Skin epidermis (tissue), 12 donors: ENCODE measurements around the gene TMCC2.
"Not testable (repeated sequence)": the region's sequence is repeated elsewhere in the genome, so short reads cannot be mapped to it uniquely, and the experiment has no call there.

ENCODE experiments used
- H3K27ac ChIP-seq, 21 experiments: fragments of 200-600 bp; sonication (generic) in 11 of 21; one replicate each; pipeline ENCODE4 v1.5.0; 2020; ENCODE audit warnings: mild to moderate bottlenecking in 3 of 21, inconsistent platforms in 2 of 21, moderate library complexity in 2 of 21
- H3K4me3 ChIP-seq, 7 experiments: fragments of 200-600 bp; sonication (generic) in 2 of 7; one replicate each; pipeline ENCODE4 v1.5.0; 2020; ENCODE audit warnings: inconsistent platforms in 2 of 7, mild to moderate bottlenecking in 2 of 7, moderate library complexity in 1 of 7

TMCC2 gene

DNA sequence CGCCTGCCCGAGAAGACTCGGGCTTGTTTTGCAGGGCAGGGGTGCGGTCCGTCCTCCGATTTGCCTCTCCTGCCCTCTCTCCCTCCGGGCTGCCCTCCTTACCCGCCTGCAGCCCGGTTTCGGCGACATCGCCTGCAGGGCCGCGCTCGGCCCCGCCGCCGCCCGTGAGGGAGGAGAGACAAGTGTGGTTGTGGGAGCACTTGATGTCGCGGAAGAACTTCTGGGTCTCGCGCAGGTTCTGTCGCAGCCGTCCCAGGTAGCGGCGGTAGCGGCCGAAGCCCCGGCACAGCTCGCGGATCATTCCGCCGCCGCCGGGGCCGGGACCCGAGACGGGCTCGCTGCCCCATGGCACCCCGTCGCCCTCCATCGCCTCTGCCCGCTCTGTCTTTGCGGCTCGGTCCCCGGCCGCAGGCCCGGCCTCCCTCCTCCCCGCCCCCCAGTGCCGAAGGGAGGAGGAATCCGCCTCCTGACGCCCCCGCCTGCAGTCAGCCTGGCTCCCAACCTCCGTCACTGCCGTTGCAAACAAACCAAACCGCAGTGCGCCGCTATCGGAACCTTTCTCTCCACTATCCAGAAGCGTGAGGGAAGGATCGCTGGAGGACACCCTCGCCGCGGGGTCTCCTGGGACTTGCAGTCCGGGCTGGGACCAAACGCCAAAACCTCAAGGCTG, 16.4 kb upstream of the TMCC2 start, which contains the start of gene DSTYK:
DSTYK (minus strand) TSS at position 534 of the 670 bp plus-strand sequence; CDS start at position 367, 167 bp downstream.
- H3K27ac ChIP-seq: peak within 1 kb of the TSS; percentile 80 to 97 (median 93)

DNA sequence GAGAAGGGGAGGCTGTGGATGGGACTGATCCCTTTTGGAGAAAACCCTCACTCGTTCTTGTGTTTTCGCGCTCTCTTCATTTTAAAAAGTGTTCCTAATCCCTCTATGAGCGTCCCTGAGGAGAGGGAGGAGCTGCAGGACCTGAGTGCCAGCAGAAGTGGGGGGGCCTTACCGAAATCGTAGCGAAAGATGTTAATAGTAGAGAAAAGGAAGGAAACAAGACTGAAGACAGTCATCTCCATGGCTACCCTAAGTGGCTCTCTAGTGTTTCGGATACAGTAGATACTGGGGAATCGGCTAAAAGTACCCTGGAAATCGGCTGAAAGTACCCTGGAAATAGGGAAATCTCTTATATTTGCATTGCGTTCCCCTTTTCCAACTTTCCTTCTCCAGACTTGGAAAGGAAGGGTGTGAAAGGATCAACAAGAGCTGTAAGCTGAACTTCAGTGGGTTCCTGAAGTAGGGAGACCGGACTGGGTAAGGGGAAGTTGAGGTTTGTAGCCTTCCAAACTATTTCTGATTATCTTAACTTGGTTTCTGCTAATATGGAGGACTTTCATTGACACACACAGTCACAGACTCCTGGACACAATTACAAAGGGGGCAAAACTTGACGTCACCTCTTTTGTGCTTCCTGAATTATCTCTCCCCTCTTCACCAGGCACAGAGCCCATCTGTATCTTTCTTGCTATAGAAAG, 15.8 kb upstream of the TMCC2 start:
- H3K27ac ChIP-seq: peak overlapping the region in 20 of 21 experiments; percentile 80 to 97 (median 92)
- peak overlapping the region; percentile 67 to 96 (median 86) for H3K4me3 ChIP-seq

More for the DNA sequence above, 16.4 kb upstream of the TMCC2 start, which contains the start of gene DSTYK:
- H3K4me3 ChIP-seq: peak within 1 kb of the TSS; percentile 67 to 96 (median 86)

DNA sequence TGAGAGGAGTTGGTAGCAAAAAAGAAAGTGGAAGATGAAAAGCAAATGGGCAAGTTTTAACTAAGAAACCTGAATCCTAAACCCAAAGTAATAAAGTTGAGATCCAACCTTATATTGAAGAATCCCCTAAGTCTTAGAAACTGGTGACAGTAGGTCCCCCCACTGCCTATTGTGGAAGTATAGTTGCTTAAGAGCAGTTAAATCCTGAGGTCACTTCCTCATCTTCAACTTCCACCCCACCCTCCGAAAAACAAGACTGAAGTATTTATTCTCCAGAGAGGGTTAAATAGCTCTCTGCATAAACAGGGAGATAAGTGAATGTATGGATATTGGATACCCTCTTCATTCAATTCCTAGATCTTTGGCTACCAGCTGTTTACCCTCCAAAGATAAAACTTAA, 13.0 kb upstream of the TMCC2 start:
- no peak overlapping the region for H3K27ac ChIP-seq
- no peak overlapping the region for H3K4me3 ChIP-seq

DNA sequence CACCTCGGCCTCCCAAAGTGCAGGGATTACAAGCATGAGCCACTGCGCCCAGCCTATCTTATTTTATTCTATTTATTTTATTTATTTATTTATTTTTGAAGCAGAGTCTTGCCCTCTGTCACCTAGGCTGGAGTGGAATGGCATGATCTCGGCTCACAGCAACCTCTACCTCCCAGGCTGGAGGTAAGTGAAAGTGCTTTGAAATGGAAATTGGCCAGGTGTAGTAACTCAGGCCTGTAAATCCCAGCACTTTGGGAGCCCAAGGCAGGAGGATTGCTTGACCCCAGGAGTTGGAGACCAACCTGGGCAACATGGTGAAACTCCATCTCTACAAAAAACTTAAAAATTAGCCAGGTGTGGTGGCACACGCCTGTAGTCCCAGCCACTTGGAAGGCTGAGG, 11.2 kb upstream of the TMCC2 start:
- Histone ChIP-seq H3K4me3 (no peak overlapping the region), H3K27ac (no peak overlapping the region)

DNA sequence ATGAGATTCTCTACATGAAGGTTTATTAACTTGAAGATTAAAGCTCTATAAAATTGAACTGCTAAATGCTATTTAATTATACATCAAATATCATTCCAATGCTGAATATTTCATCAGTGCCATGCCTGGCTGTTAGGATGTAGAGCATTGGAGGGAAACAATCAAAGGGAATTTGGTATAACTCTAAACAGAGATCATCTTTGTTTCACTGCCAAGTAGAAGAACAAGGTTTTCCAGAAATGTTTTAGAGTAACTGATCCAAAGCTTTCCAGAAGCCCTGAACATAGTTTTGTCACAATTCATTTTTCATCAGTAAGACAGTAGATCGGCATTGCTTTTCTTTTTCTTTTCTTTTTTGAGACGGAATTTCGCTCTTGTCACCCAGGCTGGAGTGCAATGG, 10.3 kb upstream of the TMCC2 start:
- H3K27ac ChIP-seq: no peak overlapping the region
- no peak overlapping the region for H3K4me3 ChIP-seq

DNA sequence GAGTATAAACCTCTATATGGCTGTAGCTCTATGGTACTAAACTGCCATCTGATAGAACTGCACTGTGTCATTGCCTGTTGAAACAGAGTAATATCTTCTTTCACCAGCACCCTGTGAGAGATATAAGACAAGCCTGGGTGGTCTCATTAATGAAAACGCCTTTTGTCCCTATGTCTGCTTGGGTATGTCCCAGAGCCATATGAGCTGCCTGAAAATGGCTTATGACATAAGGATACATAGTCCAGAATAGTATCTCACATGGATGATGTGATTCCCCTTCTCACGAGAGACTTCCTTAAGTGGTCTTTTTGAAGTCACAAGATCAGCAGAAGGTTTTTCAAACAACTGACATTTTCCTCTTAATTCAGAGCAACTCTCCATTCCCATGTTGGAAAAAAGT, 7.3 kb upstream of the TMCC2 start:
- Histone ChIP-seq H3K4me3 (no peak overlapping the region), H3K27ac (no peak overlapping the region)

DNA sequence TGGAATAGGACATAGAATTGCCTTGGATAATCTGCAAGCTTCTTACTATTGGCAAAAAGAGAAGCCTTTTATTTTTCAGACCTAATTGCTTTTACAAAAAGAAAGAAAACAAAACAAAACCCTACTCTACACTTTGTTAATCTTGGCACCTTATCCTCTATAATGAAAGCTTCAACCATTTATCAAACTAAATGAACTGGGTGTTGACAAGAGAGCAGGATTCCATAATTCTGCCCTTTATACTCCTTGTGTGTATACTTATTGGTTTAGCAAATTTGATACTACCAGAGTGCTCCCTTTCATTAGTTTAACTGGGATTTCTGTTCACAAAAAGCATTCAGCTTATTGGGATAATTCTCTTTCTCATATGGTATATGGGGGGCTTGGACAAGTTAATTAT, 3.0 kb upstream of the TMCC2 start:
- Histone ChIP-seq H3K27ac (no peak overlapping the region), H3K4me3 (no peak overlapping the region)

DNA sequence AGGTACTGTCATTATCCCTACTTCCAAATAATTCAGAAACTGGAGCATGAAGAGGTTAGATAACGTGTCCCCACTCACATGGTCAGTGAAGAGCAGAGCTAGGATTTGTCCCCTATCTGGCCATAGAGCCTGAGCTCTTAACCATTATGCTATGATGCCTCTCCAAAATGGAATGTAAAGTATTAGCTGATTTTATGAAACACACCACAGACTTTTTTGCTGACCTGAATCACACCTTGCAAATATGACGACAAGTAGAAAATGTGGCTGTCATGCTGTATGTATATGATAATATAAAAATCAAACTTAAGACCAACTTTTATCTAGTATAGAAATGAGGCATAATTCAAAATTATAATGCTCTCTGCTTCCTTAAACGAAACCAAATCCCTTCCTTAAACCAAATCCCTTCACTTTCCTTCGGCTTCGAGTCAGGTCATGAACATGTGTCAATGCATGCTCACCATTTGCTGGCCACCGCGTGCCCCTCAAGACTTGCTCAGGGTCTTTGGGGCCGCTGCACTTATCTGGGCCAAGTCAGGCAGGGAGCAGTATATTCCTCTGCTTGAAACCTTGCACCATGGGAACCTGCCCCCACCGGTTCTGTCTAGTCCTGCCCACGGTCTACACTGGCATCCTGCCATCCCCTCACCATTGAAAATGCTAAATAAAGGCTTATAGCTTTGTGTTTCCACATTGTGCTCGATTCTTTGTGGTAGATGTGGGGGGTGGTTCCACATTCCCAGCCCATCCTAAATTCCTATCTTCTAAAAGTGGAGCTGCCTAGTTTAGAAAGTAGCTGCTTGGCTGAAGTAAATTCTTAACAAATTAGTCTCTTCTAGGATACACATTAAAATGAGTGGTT, 1.6 kb upstream of the TMCC2 start:
- Histone ChIP-seq H3K4me3 (no peak overlapping the region), H3K27ac (peak overlapping the region in 7 of 21 experiments; percentile 1 to 50 (median 29))

DNA sequence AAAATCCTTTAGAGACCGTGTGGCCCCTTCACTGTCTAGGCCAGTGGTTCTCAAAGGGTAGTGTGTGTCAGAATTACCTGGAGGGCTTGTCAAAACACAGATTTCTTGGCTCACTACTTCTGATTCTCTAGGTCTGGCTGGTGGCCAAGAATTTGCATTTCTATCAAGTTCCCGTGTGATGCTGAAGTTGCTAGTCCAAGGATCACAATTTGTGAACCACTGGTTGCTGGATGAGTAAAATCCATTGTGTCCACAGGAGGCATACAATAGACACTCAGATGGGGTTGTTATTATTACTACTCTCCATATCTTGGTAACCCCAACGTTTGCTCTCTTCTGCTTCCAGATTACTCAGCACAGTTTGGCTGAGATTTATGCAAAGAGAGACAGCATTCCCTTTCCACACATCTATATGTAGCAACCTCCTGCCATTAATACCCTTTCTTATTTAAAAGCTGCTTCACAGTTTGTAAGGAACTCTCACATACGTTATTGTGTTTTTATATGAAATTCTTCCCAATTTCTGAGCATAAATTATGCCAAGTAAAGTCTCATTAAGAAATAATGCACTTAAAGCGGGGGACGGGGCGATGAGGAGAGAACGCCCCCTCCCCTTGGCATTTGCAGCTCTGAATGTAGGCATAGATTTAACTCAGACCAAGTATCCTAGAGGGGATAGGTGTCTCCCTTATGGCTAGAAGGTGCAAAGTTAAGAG, 720 bp upstream of the TMCC2 start:
- Histone ChIP-seq H3K4me3 (peak overlapping the region; percentile 40 to 56 (median 47)), H3K27ac (peak overlapping the region in 12 of 21 experiments; percentile 18 to 64 (median 42))

DNA sequence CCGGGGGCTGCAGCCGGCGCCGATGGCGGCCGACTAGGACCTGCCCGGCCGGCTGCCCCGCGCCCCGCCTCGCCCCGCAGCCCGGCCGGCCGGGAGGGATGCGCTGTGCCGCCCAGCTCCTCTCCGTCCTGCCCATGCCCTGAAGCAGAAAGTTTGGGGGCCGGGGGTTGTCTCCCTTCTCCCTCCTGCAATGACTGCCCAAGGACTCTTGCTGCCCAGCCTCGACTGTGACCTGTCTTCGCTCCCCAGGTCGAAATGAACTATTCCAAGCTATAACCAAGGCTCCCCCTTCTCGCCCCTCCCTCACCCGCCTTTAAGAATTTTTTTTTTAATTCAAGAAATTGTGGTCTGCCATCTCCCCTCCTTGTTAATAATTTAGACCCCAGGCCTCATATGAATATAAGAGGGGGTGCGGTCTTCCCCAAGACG, 361 bp downstream of the TMCC2 start:
- Histone ChIP-seq H3K27ac (peak overlapping the region in 1 of 21 experiments; percentile 16), H3K4me3 (peak overlapping the region; percentile 40 to 56 (median 46))

DNA sequence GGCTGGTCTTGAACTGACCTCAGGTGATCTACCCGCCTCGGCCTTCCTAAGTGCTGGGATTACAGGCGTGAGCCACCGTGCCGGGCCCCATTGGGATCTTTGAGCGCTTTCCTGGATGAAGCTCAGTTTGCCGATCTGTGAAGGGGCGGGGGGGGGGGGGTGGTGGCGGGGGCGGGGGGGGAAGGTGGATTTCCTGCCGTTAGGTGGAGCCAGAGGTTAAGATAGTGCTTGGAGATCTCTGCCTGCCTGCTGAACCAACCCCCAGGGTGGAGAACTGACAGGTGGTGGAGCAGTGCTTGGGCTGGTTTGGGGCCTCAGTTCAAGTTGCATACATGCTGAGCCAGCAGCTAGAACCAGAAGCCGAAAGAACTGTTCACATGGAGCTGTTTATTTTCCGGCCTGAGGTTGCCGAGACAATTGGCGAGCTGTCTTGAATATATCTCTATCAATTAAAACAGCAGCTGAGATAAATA, 1.7 kb downstream of the TMCC2 start:
- H3K27ac ChIP-seq: peak overlapping the region in 5 of 21 experiments; percentile 7 to 49 (median 17)

DNA sequence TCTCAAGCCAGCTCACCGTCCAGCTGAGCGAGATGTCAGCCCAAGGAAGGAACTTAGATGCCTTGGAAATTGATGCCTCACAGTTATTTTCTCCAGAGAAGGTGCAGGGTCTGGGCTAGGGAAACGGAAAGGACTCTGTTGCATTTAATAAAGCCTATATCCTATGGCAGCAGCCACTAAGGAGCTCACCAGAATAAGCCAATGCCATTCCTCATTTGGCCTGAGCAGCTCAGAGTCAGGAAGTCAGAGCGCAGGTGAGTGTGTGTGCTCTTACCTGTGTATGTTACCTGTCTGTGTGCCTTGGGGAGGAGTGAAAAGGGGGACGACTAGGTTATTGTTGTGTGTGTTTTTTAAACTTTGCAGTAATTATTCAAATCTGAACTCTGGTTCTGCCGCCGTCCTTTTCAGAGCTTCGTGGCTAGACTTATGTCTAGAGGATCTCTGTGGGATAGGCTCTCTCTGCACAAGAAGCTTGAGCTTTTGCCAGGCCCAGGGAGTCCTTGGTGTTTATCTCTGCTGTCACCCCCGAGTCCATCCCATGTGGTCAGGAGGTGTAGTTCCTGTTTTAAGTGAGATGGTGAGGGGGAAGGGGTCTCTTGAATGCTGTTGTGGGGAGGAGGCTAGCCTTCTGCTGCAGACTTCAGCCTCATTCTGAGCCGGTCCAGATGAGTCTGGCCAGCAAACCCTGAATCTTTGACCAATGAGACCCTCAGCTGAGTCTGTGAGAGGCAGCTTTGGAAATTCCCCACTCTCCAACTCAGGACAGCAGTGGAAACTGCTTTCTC, 2.4 kb downstream of the TMCC2 start:
- Histone ChIP-seq H3K4me3 (peak overlapping the region in 5 of 7 experiments; percentile 43 to 56 (median 46)), H3K27ac (peak overlapping the region in 4 of 21 experiments; percentile 1 to 43 (median 16))

More for the DNA sequence above, 1.7 kb downstream of the TMCC2 start:
- peak overlapping the region; percentile 40 to 56 (median 46) for H3K4me3 ChIP-seq

DNA sequence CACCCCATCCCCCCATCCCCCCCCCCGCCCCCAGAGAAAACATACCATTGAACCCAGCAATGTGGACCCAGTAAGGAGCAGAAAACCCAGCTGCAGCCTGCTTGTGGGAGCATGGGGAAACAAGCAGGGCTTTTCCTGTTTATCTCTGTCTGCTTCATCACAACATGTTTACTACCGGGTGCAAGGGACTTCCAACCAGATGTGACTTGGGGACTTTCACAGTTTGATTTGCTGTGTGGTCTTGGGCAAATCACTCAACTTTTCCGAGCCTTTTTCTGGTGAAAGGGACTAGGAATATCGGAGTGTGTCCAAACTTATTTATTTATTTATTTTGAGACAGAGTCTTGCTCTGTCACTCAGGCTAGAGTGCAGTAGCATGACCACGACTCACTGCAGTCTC, 3.2 kb downstream of the TMCC2 start:
- H3K27ac ChIP-seq: no peak overlapping the region
- H3K4me3 ChIP-seq: no peak overlapping the region

DNA sequence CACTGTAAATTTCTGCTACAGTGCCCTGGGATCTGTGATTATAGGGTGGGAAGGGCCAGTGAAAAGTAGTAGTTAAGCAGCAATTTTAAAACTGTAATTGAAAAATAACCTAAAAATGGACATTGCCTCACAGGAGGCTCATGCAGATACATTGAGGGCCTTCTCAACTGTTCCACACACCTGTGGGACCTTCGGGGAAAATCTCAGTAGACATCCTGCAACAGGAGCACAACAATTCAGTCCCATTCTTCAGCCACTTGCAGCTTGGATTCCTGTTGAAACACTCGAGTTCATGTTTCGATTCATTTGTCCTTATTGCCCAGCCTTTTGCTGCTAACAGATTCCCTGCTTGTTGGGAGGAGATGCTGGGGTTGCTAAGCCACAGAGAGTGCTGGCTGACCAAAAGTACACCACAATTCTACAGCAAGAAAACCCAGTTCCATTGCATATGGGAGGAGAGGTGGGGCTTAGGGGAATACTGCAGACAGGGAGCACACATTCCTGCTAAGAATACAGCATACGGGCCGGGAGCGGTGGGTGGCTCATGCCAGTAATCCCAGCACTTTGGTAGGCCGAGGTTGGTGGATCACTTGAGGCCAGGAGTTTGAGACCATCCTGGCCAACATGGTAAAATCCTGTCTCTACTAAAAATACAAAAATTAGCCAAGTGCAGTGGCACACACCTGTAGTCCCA, 4.5 kb downstream of the TMCC2 start:
- H3K27ac ChIP-seq: no peak overlapping the region
- H3K4me3 ChIP-seq: no peak overlapping the region

DNA sequence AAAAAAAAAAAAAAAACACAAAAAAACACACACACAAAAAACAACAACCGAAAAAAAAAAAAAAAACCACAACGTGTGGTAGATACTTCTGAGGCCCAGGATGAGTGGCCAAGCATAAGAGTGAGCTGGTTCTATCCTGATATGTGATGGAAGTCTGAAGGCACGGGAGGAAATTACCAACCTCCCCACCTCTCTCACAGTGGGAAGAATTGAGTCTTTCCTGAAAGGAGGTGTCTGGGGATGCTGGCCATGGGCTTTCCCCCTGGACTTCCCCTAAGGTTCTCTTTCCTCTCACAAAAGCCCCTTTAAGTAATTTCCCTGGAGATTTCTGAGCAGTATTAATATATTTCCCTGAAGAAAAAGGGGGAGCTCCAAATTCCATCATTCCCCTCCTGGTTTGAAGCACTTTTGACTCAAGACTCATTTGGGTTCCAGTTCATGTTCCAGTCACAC, 5.2 kb downstream of the TMCC2 start:
- Histone ChIP-seq H3K27ac (no peak overlapping the region), H3K4me3 (no peak overlapping the region)

DNA sequence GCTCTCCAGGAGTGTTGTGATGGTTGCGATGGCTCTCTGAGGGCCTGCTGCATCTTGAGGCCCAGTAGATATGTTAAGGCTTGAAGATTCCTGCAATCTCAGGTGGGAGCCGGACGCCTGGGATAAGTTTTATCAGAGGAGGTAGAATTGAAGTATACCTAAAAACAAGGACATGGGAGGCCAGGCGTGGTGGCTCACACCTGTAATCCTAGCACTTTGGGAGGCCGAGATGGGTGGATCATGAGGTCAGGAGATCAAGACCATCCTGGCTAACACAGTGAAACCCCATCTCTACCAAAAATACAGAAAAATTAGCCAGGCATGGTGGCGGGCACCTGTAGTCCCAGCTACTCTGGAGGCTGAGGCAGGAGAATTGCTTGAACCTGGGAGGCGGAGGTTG, 6.2 kb downstream of the TMCC2 start:
- not testable (repeated sequence) for H3K27ac ChIP-seq, H3K4me3 ChIP-seq

DNA sequence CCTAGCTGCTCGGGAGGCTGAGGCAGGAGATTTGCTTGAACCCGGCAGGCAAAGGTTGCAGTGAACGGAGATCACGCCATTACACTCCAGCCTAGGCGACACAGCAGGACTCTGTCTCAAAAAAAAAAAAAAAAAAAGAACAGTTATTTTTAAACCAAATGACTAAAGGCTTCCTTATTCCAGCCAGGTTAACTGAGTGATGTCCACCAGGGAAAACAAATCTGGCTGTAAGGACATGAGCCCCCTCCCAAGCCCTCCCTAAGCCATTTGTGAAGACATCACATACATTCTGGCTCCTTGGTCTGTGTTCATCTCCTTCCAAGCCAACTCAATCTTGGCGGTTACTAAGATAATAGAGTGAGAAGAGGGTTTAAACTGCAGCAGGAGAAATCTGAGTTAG, 8.2 kb downstream of the TMCC2 start:
- Histone ChIP-seq H3K4me3 (no peak overlapping the region), H3K27ac (no peak overlapping the region)

DNA sequence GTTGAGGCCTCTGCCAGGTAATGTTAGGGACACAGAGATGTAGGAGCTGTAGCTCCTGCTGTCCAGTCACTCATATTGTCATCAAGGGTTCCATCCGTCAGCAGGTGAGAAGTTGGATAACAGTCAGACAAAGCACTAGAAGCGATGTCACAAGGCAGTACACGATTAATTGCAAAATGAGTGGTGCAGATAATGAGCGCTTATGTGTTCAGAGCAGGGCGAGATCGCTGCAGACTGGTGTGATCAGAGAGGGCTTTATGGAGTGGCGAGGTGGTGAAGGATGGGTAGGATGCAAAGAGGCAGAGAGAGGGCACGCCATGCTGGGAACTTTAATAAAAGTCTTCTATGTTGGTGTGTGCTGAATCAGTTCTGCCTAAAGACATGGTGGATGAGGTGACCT, 8.8 kb downstream of the TMCC2 start:
- H3K4me3 ChIP-seq: no peak overlapping the region
- H3K27ac ChIP-seq: no peak overlapping the region
